ENCODE measurements around the gene RAB7A.

RAB7A gene

GRCh38 chr3:128787256-128788253, 61.6 kb downstream of the RAB7A start:
- peak in 1 of 4 experiments; percentile 27 for DNase-seq (ENCODE audit: low read depth in 4 of 4, low spot score in 1 of 4)

GRCh38 chr3:128788268-128788869, 62.4 kb downstream of the RAB7A start:
- no peak for DNase-seq (ENCODE audit: low read depth in 4 of 4, low spot score in 1 of 4)

GRCh38 chr3:128794067-128794768, 68.2 kb downstream of the RAB7A start:
- DNase-seq (ENCODE audit: low read depth in 4 of 4, low spot score in 1 of 4), result peak in 1 of 4 experiments; percentile 41

GRCh38 chr3:128794770-128795649, 69.0 kb downstream of the RAB7A start:
- peak in 3 of 4 experiments; percentile 30 to 50 (median 44) for DNase-seq (ENCODE audit: low read depth in 4 of 4, low spot score in 1 of 4)

- DNase-seq (ENCODE audit: low read depth in 4 of 4, low spot score in 1 of 4), result no peak
Observed at GRCh38 chr3:128799653-128800052, 73.7 kb downstream of the RAB7A start.

GRCh38 chr3:128800241-128801187, 74.5 kb downstream of the RAB7A start:
- DNase-seq (ENCODE audit: low read depth in 4 of 4, low spot score in 1 of 4), result peak in 2 of 4 experiments; percentile 36 to 56

GRCh38 chr3:128801779-128802380, 75.9 kb downstream of the RAB7A start:
- no peak for DNase-seq (ENCODE audit: low read depth in 4 of 4, low spot score in 1 of 4)

GRCh38 chr3:128803307-128803706, 77.3 kb downstream of the RAB7A start:
- DNase-seq (ENCODE audit: low read depth in 4 of 4, low spot score in 1 of 4), result no peak

- DNase-seq (ENCODE audit: low read depth in 4 of 4, low spot score in 1 of 4), result peak in 2 of 4 experiments; percentile 44 to 54
Observed at GRCh38 chr3:128804017-128804810, 78.2 kb downstream of the RAB7A start.

- DNase-seq (ENCODE audit: low read depth in 4 of 4, low spot score in 1 of 4), result no peak
Observed at GRCh38 chr3:128804811-128805155, 78.8 kb downstream of the RAB7A start.

- no peak for DNase-seq (ENCODE audit: low read depth in 4 of 4, low spot score in 1 of 4)
Observed at GRCh38 chr3:128805772-128806171, 79.8 kb downstream of the RAB7A start.

- no peak for DNase-seq (ENCODE audit: low read depth in 4 of 4, low spot score in 1 of 4)
Observed at GRCh38 chr3:128806588-128806987, 80.6 kb downstream of the RAB7A start.

- DNase-seq (ENCODE audit: low read depth in 4 of 4, low spot score in 1 of 4), result no peak
Observed at GRCh38 chr3:128807186-128807830, 81.3 kb downstream of the RAB7A start.

GRCh38 chr3:128808672-128809071, 82.7 kb downstream of the RAB7A start:
- no peak for DNase-seq (ENCODE audit: low read depth in 4 of 4, low spot score in 1 of 4)

GRCh38 chr3:128813097-128813496, 87.1 kb downstream of the RAB7A start:
- no peak for DNase-seq (ENCODE audit: low read depth in 4 of 4, low spot score in 1 of 4)

- no peak for DNase-seq (ENCODE audit: low read depth in 4 of 4, low spot score in 1 of 4)
Observed at GRCh38 chr3:128814060-128814459, 88.1 kb downstream of the RAB7A start.

- DNase-seq (ENCODE audit: low read depth in 4 of 4, low spot score in 1 of 4), result no peak
Observed at GRCh38 chr3:128814519-128815317, 88.7 kb downstream of the RAB7A start.

Measured in stimulated activated CD4-positive, alpha-beta T cell treated with anti-CD3 and anti-CD28 coated beads, Interleukin-1b, Interleukin-23, amount 100 ng/mL, for 24 hours (primary cell).